Measurements from ENCODE around the gene MAP3K4. TPM values are rescaled to one million over a fixed set of nuclear protein-coding genes. Genes with fewer than 3 reads are reported as not detected.

The MAP3K4 gene
- total and polyA plus RNA-seq, 2 of the 8 experiments (the other 6 are each of a cell fraction or from before 2014, with no cell fraction given): 16.6 to 51.6 TPM

- H3K18ac ChIP-seq (ENCODE audit: extremely low read depth, low read length): no peak overlapping the region
- no peak overlapping the region for H3K14ac ChIP-seq (ENCODE audit: insufficient read length)
- peak overlapping the region; percentile 71; the same call in 1 of the 2 replicates for H2BK12ac ChIP-seq (ENCODE audit: low read depth, low read length)
- no peak overlapping the region for H2BK15ac ChIP-seq (ENCODE audit: low read length)
- H3K27ac ChIP-seq (ENCODE audit: low read depth, low read length): no peak overlapping the region
- DNase-seq (ENCODE audit: low read depth in 1 of 2, low spot score in 2 of 2) (no peak), FAIRE-seq (no peak)
- H4K8ac ChIP-seq (ENCODE audit: extremely low read depth, insufficient read depth, low read length): no peak overlapping the region
- no peak overlapping the region for H4K5ac ChIP-seq (ENCODE audit: insufficient read length, low read depth, low read length)
- no peak overlapping the region for H2AFZ ChIP-seq (ENCODE audit: low read length)
- H3K79me1 ChIP-seq (ENCODE audit: low read depth, low read length): peaks cover 8% of the 10 kb centered on the region
- H4K20me1 ChIP-seq (replicated peaks in 1 of 2; ENCODE audit: control insufficient read depth in 1 of 2, insufficient read depth in 2 of 2, low read length in 2 of 2): no peaks in the 10 kb centered on the region
- no peak overlapping the region for H3K9ac ChIP-seq (replicated peaks in 1 of 4; ENCODE audit: extremely low read depth in 1 of 4, low read depth in 3 of 4, low read length in 3 of 4)
- H3K56ac ChIP-seq (replicated peaks; ENCODE audit: insufficient read length, low read depth, low read length): no peak overlapping the region
- H2BK120ac ChIP-seq (replicated peaks; ENCODE audit: low read depth, low read length): no peak overlapping the region
- no peak overlapping the region; the same call in 1 of the 2 replicates for H2BK5ac ChIP-seq (ENCODE audit: low read depth, low read length)
- no peaks in the 10 kb centered on the region; a peak in 1 of 7 replicates for H3K4me1 ChIP-seq (replicated peaks in 1 of 4; ENCODE audit: control insufficient read depth in 3 of 4, insufficient read depth in 4 of 4, low read length in 3 of 4)
- no peak overlapping the region for H3K4me2 ChIP-seq (ENCODE audit: insufficient read depth in 1 of 2, low read depth in 2 of 2, low read length in 2 of 2)
- no peak overlapping the region for H3K4ac ChIP-seq (replicated peaks; ENCODE audit: insufficient read length, low read depth, low read length)
- no peak overlapping the region for H4K91ac ChIP-seq (replicated peaks; ENCODE audit: insufficient read length, low read length)
- peaks cover 0 to 18% of the 10 kb centered on the region in 2 experiments; a peak in 2 of 4 replicates for H3K79me2 ChIP-seq (ENCODE audit: control insufficient read depth in 1 of 2, insufficient read depth in 2 of 2, low read length in 2 of 2)
- no peaks in the 10 kb centered on the region for H3K36me3 ChIP-seq (ENCODE audit: control insufficient read depth in 2 of 4, insufficient read depth in 4 of 4, low read length in 3 of 4)
- no peaks in the 10 kb centered on the region for H3K23me2 ChIP-seq (ENCODE audit: low read depth, low read length)
- ChIA-PET POLR2A (ENCODE audit: partially characterized antibody) (no interaction called here), CTCF (ENCODE audit: partially characterized antibody) (no interaction called here)
- WGBS, 2 experiments (ENCODE audit: extremely low coverage in 1 of 2, insufficient coverage in 1 of 2, insufficient read length in 1 of 2, insufficient replicate concordance in 2 of 2, low coverage in 1 of 2, low lambda C conversion rate in 2 of 2, missing lambda C conversion rate in 1 of 2): 91% methylated on average over 1 of the region's 1 CpG; no CpG with 5 or more reads in 1 of the 2 experiments
- no peak overlapping the region for H3K4me3 ChIP-seq (ENCODE audit: extremely low read depth in 1 of 4, insufficient read depth in 2 of 4, low read depth in 3 of 4, low read length in 4 of 4)
- H2AK5ac ChIP-seq (ENCODE audit: low read depth, low read length): no peak overlapping the region
- no peaks in the 10 kb centered on the region; a peak in 1 of 7 replicates for H3K27me3 ChIP-seq (replicated peaks in 1 of 4; ENCODE audit: control insufficient read depth in 3 of 4, extremely low read depth in 1 of 4, insufficient read depth in 3 of 4, low read length in 3 of 4)
- H3K23ac ChIP-seq (ENCODE audit: insufficient read length): no peak overlapping the region
- no peaks in the 10 kb centered on the region for H3K9me3 ChIP-seq (ENCODE audit: insufficient read depth in 2 of 2, low read depth in 1 of 2, low read length in 1 of 2)
- no peak overlapping the region for H2BK20ac ChIP-seq (ENCODE audit: low read length)
- TF ChIP-seq CHD2 (IDR thresholded peaks at IDR 0.05; ENCODE audit: low read length) (no peak), SP4 (IDR thresholded peaks at IDR 0.05; ENCODE audit: low read length) (no peak), CBX8 (IDR thresholded peaks at IDR 0.05; ENCODE audit: borderline replicate concordance, low read depth, low read length) (no peak), BACH1 (IDR thresholded peaks at IDR 0.05; ENCODE audit: low read length) (no peak), RAD21 (IDR thresholded peaks at IDR 0.05 in 1 of 2, conservative IDR thresholded peaks at IDR 0.05 in 1 of 2; ENCODE audit: low read depth in 2 of 2, low read length in 2 of 2) (no peak), TAF1 (IDR thresholded peaks at IDR 0.05; ENCODE audit: low read depth, low read length) (no peak)
Observed at GRCh38 chr6:161064915-161065314, 73.3 kb downstream of the MAP3K4 start.
